ENCODE data around the gene XYLT1. TPM values are rescaled to one million over a fixed set of nuclear protein-coding genes. Genes with fewer than 3 reads are reported as not detected.

The XYLT1 gene
- polyA plus RNA-seq, 1 donor (not counting 4 experiments of a cell fraction or from before 2014, with no cell fraction given), result 4.4 TPM

GRCh38 chr16:17176199-17176598, 294.6 kb downstream of the XYLT1 start:
- DNase-seq (ENCODE audit: low read depth, low spot score) (no peak), FAIRE-seq (no peak)
- Histone ChIP-seq H3K4me1 (ENCODE audit: control insufficient read depth, extremely low read depth, insufficient read depth, low read length) (peaks cover 31% of the 10 kb centered on the region), H3K4me3 (ENCODE audit: control insufficient read depth in 2 of 3, extremely low read depth in 1 of 3, insufficient read depth in 2 of 3, low read depth in 1 of 3, low read length in 3 of 3) (no peak overlapping the region), H3K27ac (ENCODE audit: control insufficient read depth, insufficient read depth, low read length) (no peak overlapping the region), H3K9me1 (ENCODE audit: control insufficient read depth, extremely low read depth, insufficient read depth, low read length) (no peaks in the 10 kb centered on the region), H3K9me3 (ENCODE audit: control insufficient read depth, low read depth, low read length) (no peaks in the 10 kb centered on the region), H4K20me1 (ENCODE audit: control insufficient read depth, extremely low read depth, insufficient read depth, low read length) (peaks cover 4% of the 10 kb centered on the region), H3K79me2 (ENCODE audit: control insufficient read depth, insufficient read depth, low read length) (no peaks in the 10 kb centered on the region), H3K36me3 (ENCODE audit: control insufficient read depth in 2 of 2, extremely low read depth in 1 of 2, insufficient read depth in 2 of 2, low read length in 2 of 2) (no peaks in the 10 kb centered on the region), H3K9ac (ENCODE audit: control insufficient read depth, extremely low read depth, insufficient read depth, low read length) (no peak overlapping the region), H3K27me3 (ENCODE audit: control insufficient read depth, extremely low read depth, insufficient read depth, low read length) (no peaks in the 10 kb centered on the region), H2AFZ (ENCODE audit: control insufficient read depth, low read length) (no peak overlapping the region), H3K4me2 (ENCODE audit: control insufficient read depth, extremely low read depth, insufficient read depth, low read depth, low read length) (no peak overlapping the region)
- TF ChIP-seq CTCF (optimal IDR thresholded peaks at IDR 0.05 in 1 of 3, IDR thresholded peaks at IDR 0.05 in 1 of 3, conservative IDR thresholded peaks at IDR 0.05 in 1 of 3; ENCODE audit: extremely low read depth in 1 of 3, insufficient read depth in 2 of 3, low read length in 3 of 3), result no peak
- no peak for TF ChIP-seq EZH2 (IDR thresholded peaks at IDR 0.05; ENCODE audit: low read length)
- dilution Hi-C loops (cut with MboI; ENCODE audit: extremely low pct_ligation_motif_present, low sequenced_read_pairs), result no loop called here

- no peak overlapping the region for H3K4me3 ChIP-seq (ENCODE audit: control insufficient read depth in 2 of 3, extremely low read depth in 1 of 3, insufficient read depth in 2 of 3, low read depth in 1 of 3, low read length in 3 of 3)
- H3K9me1 ChIP-seq (ENCODE audit: control insufficient read depth, extremely low read depth, insufficient read depth, low read length), result no peaks in the 10 kb centered on the region
- H3K27me3 ChIP-seq (ENCODE audit: control insufficient read depth, extremely low read depth, insufficient read depth, low read length), result no peaks in the 10 kb centered on the region
- dilution Hi-C loops (cut with MboI; ENCODE audit: extremely low pct_ligation_motif_present, low sequenced_read_pairs), result no loop called here
- no peaks in the 10 kb centered on the region for H3K36me3 ChIP-seq (ENCODE audit: control insufficient read depth in 2 of 2, extremely low read depth in 1 of 2, insufficient read depth in 2 of 2, low read length in 2 of 2)
- H3K27ac ChIP-seq (ENCODE audit: control insufficient read depth, insufficient read depth, low read length), result no peak overlapping the region
- TF ChIP-seq CTCF (optimal IDR thresholded peaks at IDR 0.05 in 1 of 3, IDR thresholded peaks at IDR 0.05 in 1 of 3, conservative IDR thresholded peaks at IDR 0.05 in 1 of 3; ENCODE audit: extremely low read depth in 1 of 3, insufficient read depth in 2 of 3, low read length in 3 of 3) (no peak), EZH2 (IDR thresholded peaks at IDR 0.05; ENCODE audit: low read length) (no peak)
- FAIRE-seq (peak; percentile 58), DNase-seq (ENCODE audit: low read depth, low spot score) (no peak)
- peak overlapping the region; percentile 29 for H3K4me2 ChIP-seq (ENCODE audit: control insufficient read depth, extremely low read depth, insufficient read depth, low read depth, low read length)
- no peak overlapping the region for H3K9ac ChIP-seq (ENCODE audit: control insufficient read depth, extremely low read depth, insufficient read depth, low read length)
- H2AFZ ChIP-seq (ENCODE audit: control insufficient read depth, low read length), result no peak overlapping the region
- H3K9me3 ChIP-seq (ENCODE audit: control insufficient read depth, low read depth, low read length), result no peaks in the 10 kb centered on the region
- H4K20me1 ChIP-seq (ENCODE audit: control insufficient read depth, extremely low read depth, insufficient read depth, low read length), result peaks cover 4% of the 10 kb centered on the region
- peaks cover 27% of the 10 kb centered on the region for H3K4me1 ChIP-seq (ENCODE audit: control insufficient read depth, extremely low read depth, insufficient read depth, low read length)
- no peaks in the 10 kb centered on the region for H3K79me2 ChIP-seq (ENCODE audit: control insufficient read depth, insufficient read depth, low read length)
Measured at GRCh38 chr16:17173281-17173680, 297.5 kb downstream of the XYLT1 start.
